HG03432 (cell line): Measurements from ENCODE around the gene SRP68.
"Not testable (repeated sequence)": the region's sequence is repeated elsewhere in the genome, so short reads cannot be mapped to it uniquely, and the experiment has no call there.

Source experiments
- ATAC-seq: cut with Tn5 transposase; IDR thresholded peaks from one replicate; pipeline ENCODE4 v1.9.1; 2021; ENCODE audit warnings: mild to moderate bottlenecking, moderate library complexity; ENCODE audit not compliant: unreplicated experiment

SRP68 gene

GRCh38 chr17:76048025-76048605 lies 24.2 kb downstream of the SRP68 start:
- no peak for ATAC-seq

- no peak for ATAC-seq
These were observed 26.3 kb downstream of the SRP68 start for GRCh38 chr17:76046064-76046463.

DNA sequence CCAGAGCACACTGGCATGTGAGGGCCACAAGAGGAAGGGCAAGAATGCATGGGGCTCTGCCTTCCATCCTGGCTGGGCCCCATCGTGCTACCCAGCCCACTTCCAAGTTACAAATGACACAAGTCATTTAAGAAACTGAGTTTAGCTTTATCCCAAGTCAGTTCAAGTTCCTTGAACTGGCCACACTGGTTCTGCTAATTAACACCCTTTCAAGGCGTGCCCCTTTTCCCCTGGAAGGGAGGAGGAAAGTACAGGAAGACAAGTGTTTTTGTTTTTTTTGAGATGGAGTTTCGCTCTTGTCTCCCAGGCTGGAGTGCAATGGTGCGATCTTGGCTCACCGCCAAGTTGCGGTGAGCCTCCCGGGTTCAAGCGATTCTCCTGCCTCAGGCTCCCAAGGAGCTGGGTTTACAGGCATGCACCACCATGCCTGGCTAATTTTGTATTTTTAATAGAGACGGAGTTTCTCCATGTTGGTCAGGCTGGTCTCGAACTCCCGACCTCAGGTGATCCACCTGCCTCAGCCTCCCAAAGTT lies 27.8 kb downstream of the SRP68 start:
- ATAC-seq = not testable (repeated sequence)

- ATAC-seq = not testable (repeated sequence)
These were observed 29.4 kb downstream of the SRP68 start for GRCh38 chr17:76042868-76043267.

DNA sequence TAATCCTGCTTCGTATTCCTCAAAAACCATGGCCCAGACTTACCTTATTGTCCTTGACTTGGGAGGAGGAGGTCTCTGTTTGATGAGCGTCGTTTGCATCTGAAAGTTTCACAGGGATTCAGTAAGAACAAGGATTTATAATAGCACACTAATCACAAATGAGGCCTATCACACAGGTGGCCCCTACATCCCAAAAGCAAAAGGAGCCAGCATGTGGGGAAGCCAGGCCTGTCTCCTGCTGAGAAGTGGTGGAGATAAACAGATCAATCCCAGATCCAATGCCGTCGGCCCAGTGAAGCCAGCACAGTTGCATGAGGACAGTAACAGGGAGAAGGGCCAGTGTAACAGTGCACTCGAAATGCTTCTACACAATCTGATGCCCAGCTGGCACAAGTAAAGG lies 31.9 kb downstream of the SRP68 start:
- ATAC-seq = no peak

DNA sequence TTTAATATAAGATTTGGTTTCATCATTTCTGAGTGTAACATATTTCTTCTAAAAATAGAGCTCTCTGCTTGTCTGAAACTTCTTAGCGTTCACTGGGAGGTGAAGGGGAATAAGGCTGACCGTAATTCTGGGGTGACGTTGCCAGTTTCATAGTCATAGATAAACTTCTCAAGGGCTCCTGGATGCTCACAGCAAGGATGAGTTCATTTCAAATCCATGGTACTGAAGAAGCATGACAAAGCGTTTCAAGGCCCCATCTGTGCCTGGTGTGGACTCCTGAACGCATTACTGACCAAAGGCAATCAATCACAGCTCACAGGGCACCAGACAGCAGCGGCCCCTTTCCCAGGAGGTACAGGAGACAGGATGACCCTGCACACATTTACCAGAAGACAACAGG lies 33.2 kb downstream of the SRP68 start:
- no peak for ATAC-seq

DNA sequence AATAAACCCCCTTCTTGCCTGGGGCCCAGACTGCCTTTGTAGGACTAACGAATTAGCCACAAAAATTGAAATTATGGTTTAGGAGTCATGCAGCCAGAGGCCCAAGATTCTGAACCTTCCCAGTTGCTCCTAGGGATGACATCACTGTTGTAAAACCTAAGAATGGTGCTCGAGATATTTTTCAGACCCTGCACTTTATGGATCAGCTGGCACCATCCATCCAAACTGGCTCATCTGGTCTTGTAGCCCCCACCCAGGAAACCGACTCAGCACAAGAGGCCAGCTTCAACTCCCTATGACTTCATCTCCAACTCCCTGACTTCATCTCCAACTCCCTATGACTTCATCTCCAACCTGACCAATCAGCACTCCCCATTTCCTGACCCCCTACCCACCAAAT lies 34.3 kb downstream of the SRP68 start:
- no peak for ATAC-seq

DNA sequence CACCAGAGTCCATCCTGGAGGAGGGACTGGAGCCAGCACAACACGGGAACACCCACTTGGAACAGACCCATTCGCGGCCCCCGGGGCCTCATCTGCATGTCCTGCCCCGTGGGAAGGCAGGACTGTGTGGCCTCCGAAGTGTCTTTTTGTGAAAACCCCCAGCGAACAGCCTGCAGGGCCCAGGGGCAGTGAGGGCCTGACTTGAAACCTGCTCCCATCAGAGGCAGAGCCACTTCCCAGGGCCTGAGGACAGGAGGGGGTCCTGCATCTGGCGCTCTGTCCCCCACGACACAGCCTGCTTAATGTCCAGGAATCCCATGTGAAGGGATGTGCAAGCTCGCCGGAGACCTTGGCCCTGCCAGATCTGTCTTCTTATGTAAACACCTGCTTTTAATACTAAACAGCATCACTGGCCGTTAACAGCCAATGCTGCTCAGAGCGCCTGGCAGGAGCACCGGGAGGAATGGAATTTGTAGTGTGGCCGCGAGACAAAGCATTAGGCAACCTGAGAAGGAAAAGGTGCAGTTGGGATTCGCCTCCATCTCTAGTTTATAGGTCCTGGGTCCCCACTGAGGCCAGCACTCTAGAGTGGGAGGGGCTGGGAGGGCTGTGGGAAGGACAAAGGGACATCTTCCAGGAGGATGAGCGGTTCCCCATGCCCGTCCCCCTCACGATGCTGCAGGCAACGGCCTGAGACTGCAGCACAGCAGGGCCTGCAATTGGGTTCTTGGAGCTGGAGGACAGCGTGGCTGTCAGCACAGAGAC lies 35.6 kb downstream of the SRP68 start:
- no peak for ATAC-seq

DNA sequence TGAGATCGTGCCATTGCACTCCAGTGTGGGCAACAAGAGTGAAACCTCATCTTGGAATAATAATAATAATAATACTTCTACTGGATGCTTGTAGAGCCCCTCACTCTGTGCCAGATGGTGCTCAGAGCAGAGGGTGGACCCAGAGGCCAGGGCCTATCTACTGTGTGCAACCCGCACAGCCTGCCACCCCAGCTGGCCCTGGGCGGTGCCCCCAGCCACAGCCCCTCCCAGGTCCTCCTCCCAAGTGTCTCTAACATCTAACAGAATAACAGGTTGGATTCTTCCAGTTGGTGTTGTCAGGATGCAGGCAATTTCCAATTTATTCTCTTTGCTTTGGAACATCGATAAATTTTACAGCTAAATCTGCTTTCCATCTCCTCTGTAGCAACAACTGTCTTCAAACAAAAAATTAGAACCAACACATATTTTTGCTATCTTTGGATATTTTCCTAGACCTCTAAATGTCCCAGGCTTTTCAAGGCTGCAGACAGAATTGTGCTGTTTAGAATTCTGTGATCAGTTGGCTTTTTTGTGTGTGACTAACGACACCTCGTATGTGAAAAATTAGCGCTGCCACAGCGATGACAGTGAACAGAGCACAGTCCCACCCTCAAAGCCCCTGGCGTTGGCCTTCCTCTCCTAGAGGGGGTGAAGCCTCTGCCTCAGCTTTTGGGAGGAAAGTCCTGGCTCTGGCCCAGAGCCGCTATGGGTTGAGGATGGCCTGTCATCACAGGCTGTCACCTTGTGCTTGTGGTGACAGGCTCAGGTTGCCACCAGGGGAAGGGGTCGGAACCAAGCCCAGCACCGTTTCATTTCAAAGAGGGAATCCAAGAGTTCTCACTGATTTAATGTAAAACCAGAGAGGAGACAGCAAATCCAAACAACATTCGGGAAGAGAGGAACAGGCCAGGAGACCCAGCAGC lies 37.6 kb downstream of the SRP68 start:
- ATAC-seq = no peak

DNA sequence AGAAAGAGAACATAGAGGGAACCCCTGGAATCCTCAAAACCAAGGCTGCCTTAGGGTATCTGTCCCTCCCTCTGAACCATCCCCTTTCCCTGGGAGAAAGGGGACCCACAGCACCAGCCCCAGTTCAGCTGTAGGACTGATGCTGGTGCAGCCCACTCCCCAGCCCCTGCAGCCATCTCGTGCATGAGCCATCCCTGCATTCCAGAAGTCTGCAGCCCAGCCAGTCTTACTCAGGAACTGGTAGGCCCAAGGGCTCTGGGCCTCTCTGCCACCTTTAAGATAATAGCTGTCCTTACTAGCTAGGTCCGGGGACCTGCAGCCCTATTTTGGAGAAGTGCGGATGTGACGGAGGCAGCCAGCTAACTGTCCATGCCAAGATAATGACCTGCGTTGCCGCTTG lies 39.2 kb downstream of the SRP68 start:
- ATAC-seq = no peak

DNA sequence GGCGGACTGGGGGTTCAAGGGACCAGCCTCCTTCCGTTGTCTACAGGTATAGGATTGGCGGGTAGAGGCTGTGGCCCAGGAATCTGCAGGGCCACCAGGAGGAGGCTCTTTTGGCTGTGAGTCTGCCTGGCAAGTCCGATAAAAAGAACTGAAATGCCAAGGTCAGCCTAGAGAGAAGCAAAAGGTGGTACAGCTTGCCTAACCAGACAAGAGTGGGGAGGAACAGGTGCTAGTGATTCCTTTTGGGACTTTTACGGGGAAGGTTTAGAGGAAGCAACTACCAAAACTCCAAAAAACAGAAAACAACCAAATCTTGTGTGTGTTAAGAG lies 39.6 kb downstream of the SRP68 start:
- no peak for ATAC-seq

GRCh38 chr17:76032073-76032779 lies 40.1 kb downstream of the SRP68 start:
- no peak for ATAC-seq

DNA sequence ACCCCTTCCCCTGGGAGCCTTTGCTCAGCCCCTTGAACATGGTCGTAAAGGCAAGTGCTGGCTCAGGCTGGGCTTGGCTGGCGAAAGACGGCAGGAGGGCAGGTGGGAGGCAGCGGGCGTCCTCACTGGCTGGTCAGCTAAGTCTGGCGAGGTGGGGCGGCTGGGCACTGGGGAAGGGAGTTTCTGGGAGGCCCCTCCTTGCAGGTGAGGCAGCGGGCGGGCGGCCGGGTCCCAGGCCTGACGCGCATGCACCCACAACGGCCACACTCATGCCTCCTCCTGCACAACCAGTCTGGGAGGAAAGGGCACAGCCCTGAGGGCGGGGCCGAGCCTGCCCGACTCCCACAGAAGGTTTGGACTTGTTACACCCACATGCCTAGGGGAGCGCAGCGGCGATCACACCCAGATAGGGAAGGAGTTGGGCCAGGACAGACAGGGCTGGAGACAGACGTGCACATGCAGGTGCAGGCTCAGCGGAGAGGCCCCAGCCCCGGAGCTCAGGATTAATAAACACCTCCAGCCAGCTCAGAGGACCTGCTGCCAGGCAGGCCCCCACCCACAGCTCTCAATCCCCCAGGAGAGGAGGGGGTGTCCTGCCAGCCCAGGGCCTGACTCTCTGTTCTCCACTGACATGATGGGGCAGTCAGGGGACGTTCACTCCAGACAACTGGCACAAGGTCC lies 45.0 kb downstream of the SRP68 start, which contains the start of gene EVPL:
Gene EVPL, minus strand, starts transcription at position 148 of the 681 bp plus-strand sequence. Its CDS starts 108 bp downstream, at position 40.
- no peak for ATAC-seq

DNA sequence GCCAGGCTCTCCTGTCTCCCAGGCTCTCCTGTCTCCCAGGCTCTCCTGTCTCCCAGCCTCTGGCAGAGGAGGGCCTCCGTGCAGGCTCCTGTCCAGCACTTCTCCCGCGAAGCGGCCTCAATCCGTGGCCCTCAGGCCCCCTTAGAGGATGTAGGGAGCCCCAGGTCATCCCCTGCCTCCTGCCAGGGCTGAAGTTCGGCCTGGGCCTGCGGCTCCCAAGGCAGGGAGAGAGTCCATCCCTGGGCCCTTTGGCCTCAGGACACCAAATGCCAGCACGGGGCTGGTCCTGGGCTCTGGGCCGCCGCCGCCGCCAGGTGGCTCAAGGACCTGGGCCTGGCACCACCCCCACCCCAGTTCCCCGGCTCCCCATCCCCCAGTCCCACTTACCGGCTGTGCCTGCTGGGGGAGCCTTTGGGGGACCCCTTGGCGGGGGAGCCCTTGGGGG lies 45.6 kb downstream of the SRP68 start:
- ATAC-seq = no peak

GRCh38 chr17:76025294-76025693 lies 47.0 kb downstream of the SRP68 start:
- ATAC-seq = no peak

DNA sequence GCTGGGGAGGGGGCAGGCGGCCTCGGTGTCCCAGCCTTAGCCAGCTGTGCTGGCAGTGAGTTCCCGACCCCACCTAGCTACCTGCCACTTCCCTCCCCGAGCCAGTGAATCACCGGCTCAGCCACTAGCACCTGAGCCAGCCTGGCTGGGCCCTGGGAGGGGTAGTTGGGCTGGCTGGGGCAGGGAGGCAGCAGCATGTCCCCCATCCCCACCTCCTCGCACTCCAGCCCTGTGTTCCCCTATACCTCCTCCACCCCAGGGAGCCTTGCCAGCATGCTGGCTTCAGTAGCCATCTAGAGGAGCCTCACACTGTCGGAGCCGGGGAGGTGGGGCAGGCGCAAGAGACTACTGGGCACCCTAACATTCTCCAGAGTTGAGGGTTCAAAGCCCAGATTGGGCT lies 48.0 kb downstream of the SRP68 start:
- no peak for ATAC-seq

DNA sequence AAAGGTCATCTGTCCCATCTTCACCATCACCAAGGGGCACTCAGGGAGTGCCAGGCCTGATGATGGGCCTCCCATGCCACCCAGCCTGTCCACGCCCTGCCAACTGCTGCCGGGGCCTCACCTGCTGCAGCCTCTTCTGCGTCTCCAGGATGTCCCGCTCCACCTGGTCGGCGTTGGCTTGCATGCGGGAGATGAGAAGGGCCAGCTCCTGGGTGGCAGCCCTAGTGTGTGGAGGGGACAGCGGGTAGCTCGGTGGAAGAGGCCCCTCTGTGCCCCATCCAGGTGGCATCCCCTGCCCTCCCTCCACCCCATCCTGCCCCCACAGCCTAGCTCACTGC lies 48.4 kb downstream of the SRP68 start:
- no peak for ATAC-seq

DNA sequence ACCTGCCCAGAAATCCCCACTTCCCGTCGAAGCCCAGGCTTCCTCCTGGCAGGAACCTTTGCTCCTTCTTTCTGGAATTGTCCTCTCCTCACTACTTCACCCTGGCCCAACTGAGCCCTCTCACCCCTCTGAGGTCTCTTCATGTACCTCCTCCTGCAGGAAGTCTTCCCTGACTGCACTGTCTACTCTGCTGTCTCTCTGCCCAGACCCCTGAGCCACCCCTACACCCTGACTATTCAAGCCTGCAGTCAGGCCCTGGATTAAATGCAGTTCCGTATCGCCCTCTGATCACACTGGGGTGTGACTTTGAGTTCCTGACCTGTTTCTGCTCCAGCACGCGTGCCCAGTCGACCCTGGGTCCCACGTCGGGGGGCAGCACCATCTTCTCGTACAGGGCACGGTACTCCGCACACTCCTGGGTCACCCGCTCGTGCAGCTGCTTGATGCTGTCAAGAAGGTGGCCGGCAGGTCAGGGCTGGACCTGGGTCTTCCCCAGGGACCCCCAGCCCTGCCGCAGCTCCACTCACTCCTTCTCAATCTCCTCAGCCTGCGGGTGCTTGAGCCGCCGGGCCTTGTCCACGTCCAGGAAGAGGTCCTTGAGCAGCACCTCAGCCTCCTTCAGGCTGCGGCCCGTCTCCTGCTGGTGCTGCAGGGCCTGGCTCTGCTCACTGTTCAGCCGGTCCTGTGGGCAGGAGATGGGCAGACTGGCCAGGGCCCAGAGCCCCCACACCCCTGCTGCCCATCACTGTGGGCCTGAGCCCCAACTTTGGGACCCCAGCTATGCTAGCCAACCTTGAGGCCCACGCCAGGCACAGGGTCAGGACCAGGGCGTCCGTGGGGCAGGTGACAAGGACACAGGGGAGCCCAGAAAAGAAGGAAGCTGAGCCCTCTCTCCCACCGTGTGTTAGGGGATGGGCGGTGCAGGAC lies 49.1 kb downstream of the SRP68 start:
- ATAC-seq = no peak

GRCh38 chr17:76022285-76022684 lies 50.0 kb downstream of the SRP68 start:
- no peak for ATAC-seq
